ENCODE measurements around the gene ZC3H4.

The ZC3H4 gene

DNA sequence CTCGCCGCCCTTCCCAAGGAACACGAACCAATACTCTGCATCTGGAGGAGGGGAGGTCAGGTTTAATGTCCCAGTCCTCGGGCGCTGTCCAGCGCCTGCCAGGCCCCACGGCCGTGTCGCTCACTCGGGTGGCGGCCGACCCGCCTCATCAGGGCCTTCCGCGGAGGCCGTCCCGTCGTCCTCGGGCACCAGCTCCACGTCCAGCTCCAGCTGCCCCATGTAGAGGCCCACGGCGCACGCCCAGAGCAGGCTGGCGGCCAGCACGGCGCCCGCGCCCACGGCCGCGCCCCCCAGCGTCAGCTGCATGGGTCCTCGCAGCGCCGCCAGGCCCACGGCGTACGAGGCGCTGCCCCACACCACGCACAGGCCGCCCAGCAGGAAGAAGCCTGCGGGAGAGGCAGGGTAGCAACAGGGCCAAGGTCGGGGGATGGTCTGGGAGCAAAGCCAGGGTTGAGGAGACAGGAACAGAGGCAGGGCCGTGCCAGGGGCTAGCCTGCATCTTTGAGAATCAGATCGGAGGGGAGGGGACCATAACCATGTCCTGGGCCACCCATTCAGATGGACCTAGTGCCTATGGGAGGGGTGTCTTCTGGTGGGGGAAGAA lies 67.6 kb downstream of the ZC3H4 start (continued):
- TF ChIP-seq, protein P1, sequence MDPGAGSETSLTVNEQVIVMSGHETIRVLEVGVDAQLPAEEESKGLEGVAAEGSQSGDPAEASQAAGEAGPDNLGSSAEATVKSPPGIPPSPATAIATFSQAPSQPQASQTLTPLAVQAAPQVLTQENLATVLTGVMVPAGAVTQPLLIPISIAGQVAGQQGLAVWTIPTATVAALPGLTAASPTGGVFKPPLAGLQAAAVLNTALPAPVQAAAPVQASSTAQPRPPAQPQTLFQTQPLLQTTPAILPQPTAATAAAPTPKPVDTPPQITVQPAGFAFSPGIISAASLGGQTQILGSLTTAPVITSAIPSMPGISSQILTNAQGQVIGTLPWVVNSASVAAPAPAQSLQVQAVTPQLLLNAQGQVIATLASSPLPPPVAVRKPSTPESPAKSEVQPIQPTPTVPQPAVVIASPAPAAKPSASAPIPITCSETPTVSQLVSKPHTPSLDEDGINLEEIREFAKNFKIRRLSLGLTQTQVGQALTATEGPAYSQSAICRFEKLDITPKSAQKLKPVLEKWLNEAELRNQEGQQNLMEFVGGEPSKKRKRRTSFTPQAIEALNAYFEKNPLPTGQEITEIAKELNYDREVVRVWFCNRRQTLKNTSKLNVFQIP (CRISPR knock-in tag; IDR thresholded peaks at IDR 0.05; ENCODE audit: borderline replicate concordance, low read depth) = no peak
- TF ChIP-seq, protein P2, sequence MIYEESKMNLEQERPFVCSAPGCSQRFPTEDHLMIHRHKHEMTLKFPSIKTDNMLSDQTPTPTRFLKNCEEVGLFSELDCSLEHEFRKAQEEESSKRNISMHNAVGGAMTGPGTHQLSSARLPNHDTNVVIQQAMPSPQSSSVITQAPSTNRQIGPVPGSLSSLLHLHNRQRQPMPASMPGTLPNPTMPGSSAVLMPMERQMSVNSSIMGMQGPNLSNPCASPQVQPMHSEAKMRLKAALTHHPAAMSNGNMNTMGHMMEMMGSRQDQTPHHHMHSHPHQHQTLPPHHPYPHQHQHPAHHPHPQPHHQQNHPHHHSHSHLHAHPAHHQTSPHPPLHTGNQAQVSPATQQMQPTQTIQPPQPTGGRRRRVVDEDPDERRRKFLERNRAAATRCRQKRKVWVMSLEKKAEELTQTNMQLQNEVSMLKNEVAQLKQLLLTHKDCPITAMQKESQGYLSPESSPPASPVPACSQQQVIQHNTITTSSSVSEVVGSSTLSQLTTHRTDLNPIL (CRISPR knock-in tag; IDR thresholded peaks at IDR 0.05; ENCODE audit: low read depth) = no peak

DNA sequence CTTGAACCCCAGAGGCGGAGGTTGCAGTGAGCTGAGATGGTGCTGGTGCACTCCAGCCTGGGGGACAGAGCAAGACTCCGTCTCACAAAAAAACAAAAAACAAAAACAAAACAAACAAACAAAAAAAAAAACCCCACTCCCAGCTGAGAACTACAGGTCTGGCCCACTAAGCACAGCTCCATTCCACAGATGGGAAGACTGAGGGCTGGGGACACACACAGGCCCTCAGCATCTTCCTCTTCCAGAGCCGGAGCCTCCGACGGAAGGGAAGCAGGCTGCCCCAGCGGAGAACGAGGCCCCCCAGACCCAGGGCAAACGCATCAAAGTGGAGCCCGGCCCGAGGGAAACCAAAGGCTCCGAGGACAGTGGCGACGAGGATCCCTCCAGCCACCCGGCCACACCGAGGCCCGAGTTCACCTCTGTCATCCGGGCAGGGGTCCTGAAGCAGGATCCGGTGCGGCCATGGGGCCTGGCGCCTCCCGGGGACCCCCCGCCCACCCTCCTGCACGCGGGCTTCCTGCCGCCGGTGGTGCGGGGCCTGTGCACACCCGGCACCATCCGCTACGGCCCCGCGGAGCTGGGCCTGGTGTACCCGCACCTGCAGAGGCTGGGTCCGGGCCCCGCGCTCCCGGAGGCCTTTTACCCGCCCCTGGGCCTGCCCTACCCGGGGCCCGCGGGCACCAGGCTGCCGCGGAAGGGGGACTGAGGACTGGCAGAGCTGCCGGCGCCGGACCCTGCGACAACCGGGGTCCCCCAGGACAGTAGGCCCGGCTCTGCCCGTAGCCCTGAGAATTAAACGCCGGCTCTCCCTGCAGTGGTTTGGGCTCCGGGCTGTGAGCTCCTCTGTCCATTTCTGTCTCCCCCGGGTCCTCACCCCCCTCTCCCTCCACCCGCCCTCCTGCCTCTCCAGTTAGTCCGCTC lies 68.4 kb downstream of the ZC3H4 start:
- TF ChIP-seq ISL1 (CRISPR knock-in tag; IDR thresholded peaks at IDR 0.05) (no peak), SNAI2 (CRISPR knock-in tag; IDR thresholded peaks at IDR 0.05) (no peak), TCF4 (CRISPR knock-in tag; IDR thresholded peaks at IDR 0.05; ENCODE audit: borderline replicate concordance) (no peak), GLIS3 (CRISPR knock-in tag; IDR thresholded peaks at IDR 0.05) (no peak), ARNTL (CRISPR knock-in tag; IDR thresholded peaks at IDR 0.05; ENCODE audit: borderline replicate concordance, low read depth) (no peak), RARB (CRISPR knock-in tag; IDR thresholded peaks at IDR 0.05) (no peak)
- ATAC-seq = no peak

DNA sequence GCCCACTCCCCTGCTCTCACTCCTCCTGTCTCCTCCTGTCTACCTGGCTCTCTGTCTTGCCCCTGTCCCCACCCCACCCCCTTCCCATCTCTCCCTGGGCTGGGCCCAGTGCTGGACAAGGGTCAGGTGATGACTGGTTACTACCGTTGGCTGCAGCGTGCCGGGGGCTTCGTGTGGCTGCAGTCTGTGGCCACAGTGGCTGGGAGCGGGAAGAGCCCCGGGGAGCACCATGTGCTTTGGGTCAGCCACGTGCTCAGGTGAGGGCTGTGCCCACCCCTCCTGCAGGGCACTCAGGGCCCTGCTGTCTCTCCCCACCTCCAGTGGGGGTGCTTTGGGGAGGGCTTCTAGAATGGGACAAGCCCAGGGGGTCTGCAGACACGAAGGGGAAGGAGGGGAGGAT lies 72.7 kb downstream of the ZC3H4 start:
- ATAC-seq = no peak
- TF ChIP-seq ZNF70 (CRISPR knock-in tag; IDR thresholded peaks at IDR 0.05) = no peak
- TF ChIP-seq, protein P3, sequence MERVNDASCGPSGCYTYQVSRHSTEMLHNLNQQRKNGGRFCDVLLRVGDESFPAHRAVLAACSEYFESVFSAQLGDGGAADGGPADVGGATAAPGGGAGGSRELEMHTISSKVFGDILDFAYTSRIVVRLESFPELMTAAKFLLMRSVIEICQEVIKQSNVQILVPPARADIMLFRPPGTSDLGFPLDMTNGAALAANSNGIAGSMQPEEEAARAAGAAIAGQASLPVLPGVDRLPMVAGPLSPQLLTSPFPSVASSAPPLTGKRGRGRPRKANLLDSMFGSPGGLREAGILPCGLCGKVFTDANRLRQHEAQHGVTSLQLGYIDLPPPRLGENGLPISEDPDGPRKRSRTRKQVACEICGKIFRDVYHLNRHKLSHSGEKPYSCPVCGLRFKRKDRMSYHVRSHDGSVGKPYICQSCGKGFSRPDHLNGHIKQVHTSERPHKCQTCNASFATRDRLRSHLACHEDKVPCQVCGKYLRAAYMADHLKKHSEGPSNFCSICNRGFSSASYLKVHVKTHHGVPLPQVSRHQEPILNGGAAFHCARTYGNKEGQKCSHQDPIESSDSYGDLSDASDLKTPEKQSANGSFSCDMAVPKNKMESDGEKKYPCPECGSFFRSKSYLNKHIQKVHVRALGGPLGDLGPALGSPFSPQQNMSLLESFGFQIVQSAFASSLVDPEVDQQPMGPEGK (CRISPR knock-in tag; IDR thresholded peaks at IDR 0.05; ENCODE audit: borderline replicate concordance) = no peak
- TF ChIP-seq TOX (CRISPR knock-in tag; IDR thresholded peaks at IDR 0.05; ENCODE audit: borderline replicate concordance) = no peak
- TF ChIP-seq TCF4 (CRISPR knock-in tag; IDR thresholded peaks at IDR 0.05; ENCODE audit: borderline replicate concordance) = no peak

DNA sequence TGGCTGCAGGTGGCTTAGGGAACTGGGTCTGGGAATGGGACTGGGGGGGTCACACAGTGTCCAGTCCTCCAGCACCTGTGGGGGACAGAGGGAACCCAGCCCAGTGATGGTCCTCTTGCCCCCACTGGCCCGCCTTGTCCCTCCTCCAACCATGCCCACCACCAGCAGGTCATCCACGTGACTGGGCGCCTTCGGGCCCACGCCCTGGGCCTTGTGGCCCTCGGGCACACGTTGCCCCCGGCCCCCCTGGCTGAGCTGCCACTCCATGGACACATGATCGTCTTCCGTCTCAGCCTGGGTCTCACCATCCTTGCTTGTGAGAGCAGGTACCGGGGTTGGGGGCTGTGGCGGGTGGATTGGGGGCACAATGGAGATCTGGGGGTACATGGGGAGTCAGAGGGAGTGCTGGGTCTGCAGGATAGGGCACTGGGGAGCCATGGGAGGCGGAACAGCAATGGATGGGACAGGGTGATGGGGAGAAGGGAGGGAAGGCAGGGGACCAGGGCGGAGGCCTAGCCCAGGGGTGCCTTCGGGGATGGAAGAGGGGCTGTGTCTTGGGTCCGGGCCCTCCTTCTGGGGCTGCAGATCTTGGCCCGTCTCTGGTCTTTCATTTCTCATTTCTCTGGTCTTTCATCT lies 74.2 kb downstream of the ZC3H4 start:
- ATAC-seq = no peak
- no peak for TF ChIP-seq RARB (CRISPR knock-in tag; IDR thresholded peaks at IDR 0.05)
- no peak for TF ChIP-seq ESRRG (CRISPR knock-in tag; IDR thresholded peaks at IDR 0.05)
- TF ChIP-seq PPARA (CRISPR knock-in tag; IDR thresholded peaks at IDR 0.05; ENCODE audit: borderline replicate concordance) = no peak
- TF ChIP-seq, protein P2 (CRISPR knock-in tag; IDR thresholded peaks at IDR 0.05; ENCODE audit: low read depth) = no peak
- TF ChIP-seq ISL1 (CRISPR knock-in tag; IDR thresholded peaks at IDR 0.05) = no peak
- TF ChIP-seq ZFP3 (CRISPR knock-in tag; IDR thresholded peaks at IDR 0.05) = no peak
- no peak for TF ChIP-seq TOX (CRISPR knock-in tag; IDR thresholded peaks at IDR 0.05; ENCODE audit: borderline replicate concordance)
- TF ChIP-seq ZFP30 (CRISPR knock-in tag; IDR thresholded peaks at IDR 0.05) = no peak

DNA sequence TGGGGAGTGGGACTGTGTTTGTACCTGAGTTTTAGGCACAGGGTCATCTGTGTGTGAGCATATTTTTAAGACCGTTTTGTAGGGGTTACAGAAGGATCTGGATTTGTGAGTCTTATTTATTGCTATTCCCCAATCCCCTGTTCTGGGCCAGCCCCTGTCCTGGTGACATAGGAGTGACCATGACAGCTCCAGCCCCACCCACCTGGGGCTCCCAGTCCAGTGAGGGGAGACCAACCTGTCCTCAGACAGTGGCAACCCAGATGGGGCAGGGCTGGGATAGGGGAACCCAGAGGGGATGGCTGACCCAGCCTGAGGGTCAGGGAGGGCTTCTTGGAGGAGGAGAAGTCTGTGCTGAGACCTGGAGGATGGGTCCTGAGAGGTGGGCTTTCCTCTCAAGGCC lies 75.8 kb downstream of the ZC3H4 start:
- no peak for ATAC-seq
- TF ChIP-seq TCF4 (CRISPR knock-in tag; IDR thresholded peaks at IDR 0.05; ENCODE audit: borderline replicate concordance) (no peak), RARB (CRISPR knock-in tag; IDR thresholded peaks at IDR 0.05) (no peak), ESRRG (CRISPR knock-in tag; IDR thresholded peaks at IDR 0.05) (no peak), ZNF8 (CRISPR knock-in tag; IDR thresholded peaks at IDR 0.05) (no peak), TOX (CRISPR knock-in tag; IDR thresholded peaks at IDR 0.05; ENCODE audit: borderline replicate concordance) (no peak), GLIS3 (CRISPR knock-in tag; IDR thresholded peaks at IDR 0.05) (no peak)
- TF ChIP-seq, protein P4, sequence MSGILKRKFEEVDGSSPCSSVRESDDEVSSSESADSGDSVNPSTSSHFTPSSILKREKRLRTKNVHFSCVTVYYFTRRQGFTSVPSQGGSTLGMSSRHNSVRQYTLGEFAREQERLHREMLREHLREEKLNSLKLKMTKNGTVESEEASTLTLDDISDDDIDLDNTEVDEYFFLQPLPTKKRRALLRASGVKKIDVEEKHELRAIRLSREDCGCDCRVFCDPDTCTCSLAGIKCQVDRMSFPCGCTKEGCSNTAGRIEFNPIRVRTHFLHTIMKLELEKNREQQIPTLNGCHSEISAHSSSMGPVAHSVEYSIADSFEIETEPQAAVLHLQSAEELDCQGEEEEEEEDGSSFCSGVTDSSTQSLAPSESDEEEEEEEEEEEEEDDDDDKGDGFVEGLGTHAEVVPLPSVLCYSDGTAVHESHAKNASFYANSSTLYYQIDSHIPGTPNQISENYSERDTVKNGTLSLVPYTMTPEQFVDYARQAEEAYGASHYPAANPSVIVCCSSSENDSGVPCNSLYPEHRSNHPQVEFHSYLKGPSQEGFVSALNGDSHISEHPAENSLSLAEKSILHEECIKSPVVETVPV (CRISPR knock-in tag; IDR thresholded peaks at IDR 0.05) = no peak
- TF ChIP-seq, protein P1 (CRISPR knock-in tag; IDR thresholded peaks at IDR 0.05; ENCODE audit: borderline replicate concordance, low read depth) = no peak
- TF ChIP-seq, protein P3 (CRISPR knock-in tag; IDR thresholded peaks at IDR 0.05; ENCODE audit: borderline replicate concordance) = no peak
- TF ChIP-seq, protein P2 (CRISPR knock-in tag; IDR thresholded peaks at IDR 0.05; ENCODE audit: low read depth) = no peak
